Superior temporal gyrus (tissue), 1 donor: ENCODE results near the gene TYRP1.

Experiments used
- DNase-seq: peaks from one replicate; pipeline ENCODE4 v3.0.0-alpha.2; 2016; ENCODE audit errors: extremely low spot score

The TYRP1 gene

GRCh38 chr9:12730927-12731326 lies 37.7 kb downstream of the TYRP1 start:
- DNase-seq: no peak

DNA sequence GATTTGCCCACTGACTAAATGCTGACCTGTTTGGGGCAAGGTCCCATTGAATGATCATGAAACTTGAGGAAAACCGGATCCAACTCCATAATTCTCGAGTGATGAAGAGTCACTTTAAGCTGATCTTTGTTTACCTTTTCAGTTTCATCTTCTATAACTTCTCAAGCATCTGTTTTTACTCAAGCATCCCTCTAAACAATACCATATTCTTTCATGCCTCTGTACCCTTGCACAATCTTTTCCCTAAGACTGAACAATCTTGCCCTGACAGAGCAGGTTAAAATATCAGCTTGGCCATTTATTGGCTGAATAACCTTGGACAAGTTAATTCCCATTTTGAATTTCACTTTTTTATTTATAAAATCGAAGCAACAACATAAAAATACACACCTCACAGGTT lies 39.8 kb downstream of the TYRP1 start:
- DNase-seq: no peak

DNA sequence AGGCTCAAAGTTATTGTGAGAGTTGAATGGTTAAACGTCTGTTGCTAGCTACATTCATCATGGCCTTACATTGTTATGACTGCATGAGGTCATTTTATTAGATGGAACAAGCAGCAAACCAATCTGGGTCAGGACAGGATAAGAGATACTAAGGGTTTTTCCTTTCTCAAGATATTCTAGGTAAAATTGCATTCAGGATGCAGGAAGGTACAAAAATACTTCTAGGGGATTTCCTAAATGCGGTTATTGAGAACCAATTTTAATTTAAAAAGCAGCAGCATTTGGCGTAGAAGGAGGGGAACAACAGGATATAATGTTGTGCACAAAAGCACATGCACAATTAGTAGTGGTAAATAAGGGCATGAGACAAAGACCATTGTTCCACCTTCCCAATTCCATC lies 42.5 kb downstream of the TYRP1 start:
- no peak for DNase-seq

GRCh38 chr9:12737871-12738270 lies 44.7 kb downstream of the TYRP1 start:
- no peak for DNase-seq

- DNase-seq: no peak
Observed at GRCh38 chr9:12739014-12739652, 45.9 kb downstream of the TYRP1 start.

DNA sequence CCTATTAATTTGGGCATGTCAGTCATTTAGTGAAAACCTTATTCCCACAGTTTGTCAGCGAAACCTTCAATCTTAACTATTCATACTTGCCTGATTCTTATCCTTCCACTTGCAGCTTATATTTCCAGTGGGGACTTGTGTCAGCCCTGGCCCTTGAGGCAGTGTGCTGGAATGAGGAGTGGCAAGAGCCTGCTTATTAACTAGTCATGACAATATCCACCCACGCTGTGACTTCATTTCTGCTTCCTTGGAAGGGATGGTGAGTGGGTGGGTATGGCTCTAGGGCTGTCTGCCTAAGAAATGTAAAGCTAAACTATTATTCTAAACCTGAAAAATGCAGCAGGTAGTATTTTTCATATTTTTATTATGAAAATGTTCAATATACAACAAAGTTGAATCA lies 47.7 kb downstream of the TYRP1 start:
- no peak for DNase-seq

GRCh38 chr9:12748016-12748415 lies 54.8 kb downstream of the TYRP1 start:
- no peak for DNase-seq

DNA sequence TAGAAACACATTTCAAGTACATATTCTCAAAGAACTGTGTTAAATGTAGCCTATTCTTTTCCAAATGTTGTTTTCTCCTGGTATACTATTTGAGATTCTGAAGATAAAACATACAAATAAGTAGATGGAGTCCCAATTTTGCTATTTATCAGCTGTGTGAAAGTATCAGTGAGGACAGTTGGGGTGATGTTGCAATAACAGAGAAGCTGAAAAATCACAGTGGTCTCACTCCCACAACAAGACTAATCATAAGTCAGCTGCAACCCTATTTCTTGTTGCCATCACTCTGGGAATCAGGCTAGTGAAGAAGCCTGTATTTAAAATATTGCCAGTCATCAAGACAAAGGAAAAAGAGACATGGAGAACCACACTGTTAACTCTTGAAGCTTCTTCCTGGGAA lies 55.8 kb downstream of the TYRP1 start:
- no peak for DNase-seq

DNA sequence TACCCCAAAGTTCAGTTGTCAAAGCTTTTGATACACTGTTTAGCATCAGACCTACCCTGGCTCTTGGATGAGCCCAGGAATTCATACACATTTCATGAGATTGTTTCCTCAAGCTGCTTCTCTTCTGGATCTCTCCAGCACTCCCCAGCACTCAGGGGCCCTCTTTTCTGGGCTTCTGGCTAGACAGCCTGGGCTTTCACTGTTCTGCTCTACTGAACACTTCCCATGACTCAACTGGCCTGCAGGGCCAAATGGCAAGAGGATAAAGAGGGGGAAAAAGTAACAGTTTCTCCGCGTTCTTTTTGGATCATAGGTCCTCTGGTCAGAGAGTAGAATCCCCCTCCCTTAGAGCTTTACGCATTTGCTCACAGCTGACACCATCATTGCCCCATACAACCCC lies 60.7 kb downstream of the TYRP1 start:
- DNase-seq: no peak

GRCh38 chr9:12759761-12760160 lies 66.6 kb downstream of the TYRP1 start:
- DNase-seq: peak; percentile 76
